Neutrophil (primary cell): ENCODE data around the gene PTCD2.

Experiments used
- H3K27ac ChIP-seq: fragments of 200-600 bp; sonication (generic); 2 replicates; pipeline ENCODE4 v1.5.1; 2016; ENCODE audit warnings: mild to moderate bottlenecking, moderate library complexity
- H3K27me3 ChIP-seq: fragments of 200-600 bp; sonication (generic); 2 replicates; pipeline ENCODE4 v1.6.0; 2016; ENCODE audit warnings: mild to moderate bottlenecking
- H3K36me3 ChIP-seq: fragments of 200-600 bp; sonication (generic); 2 replicates; pipeline ENCODE4 v1.5.1; 2017
- H3K4me1 ChIP-seq, 2 experiments: fragments of 200-600 bp in 1 of 2; sonication (generic) in 1 of 2; 1 replicate in 1 of 2; 2 replicates in 1 of 2; pipeline versions ENCODE4 v1.5.1 to v1.6.1; 2013 to 2016; ENCODE audit warnings: low read depth in 1 of 2, low read length in 1 of 2, mild to moderate bottlenecking in 1 of 2, moderate library complexity in 1 of 2; ENCODE audit not compliant: control insufficient read depth in 1 of 2, insufficient read depth in 1 of 2
- H3K4me3 ChIP-seq, 2 experiments: fragments of 200-600 bp in 1 of 2; sonication (generic) in 1 of 2; 1 replicate in 1 of 2; 2 replicates in 1 of 2; pipeline ENCODE4 v1.5.1; 2013 to 2016; ENCODE audit warnings: low read depth in 1 of 2, low read length in 1 of 2, mild to moderate bottlenecking in 1 of 2, moderate library complexity in 1 of 2
- H3K9me3 ChIP-seq: fragments of 200-600 bp; sonication (generic); 2 replicates; pipeline ENCODE4 v1.5.1; 2016
- CTCF ChIP-seq: fragments of 200-600 bp; sonication (generic); IDR thresholded peaks from 2 replicates; pipeline ENCODE4 v1.5.1; 2016; ENCODE audit warnings: antibody characterized with exemption

Gene PTCD2

GRCh38 chr5:72352616-72353015, 32.4 kb downstream of the PTCD2 start:
- Histone ChIP-seq H3K4me3 (peak overlapping the region in 1 of 2 experiments; percentile 33), H3K27me3 (no peaks in the 10 kb centered on the region), H3K9me3 (no peaks in the 10 kb centered on the region), H3K4me1 (peaks cover 64% of the 10 kb centered on the region in 2 experiments), H3K27ac (peak overlapping the region; percentile 80), H3K36me3 (no peaks in the 10 kb centered on the region)
- no peak for TF ChIP-seq CTCF

- peaks cover 59% of the 10 kb centered on the region in 2 experiments for H3K4me1 ChIP-seq
- peak overlapping the region in 1 of 2 experiments; percentile 33 for H3K4me3 ChIP-seq
- no peaks in the 10 kb centered on the region for H3K9me3 ChIP-seq
- no peak for TF ChIP-seq CTCF
- H3K36me3 ChIP-seq = no peaks in the 10 kb centered on the region
- no peaks in the 10 kb centered on the region for H3K27me3 ChIP-seq
- H3K27ac ChIP-seq = peak overlapping the region; percentile 80
Measured at GRCh38 chr5:72353046-72353445, 32.9 kb downstream of the PTCD2 start.

GRCh38 chr5:72355706-72356299, 35.6 kb downstream of the PTCD2 start:
- no peaks in the 10 kb centered on the region for H3K27me3 ChIP-seq
- no peak for TF ChIP-seq CTCF
- H3K4me1 ChIP-seq = peaks cover 32% of the 10 kb centered on the region in 2 experiments
- H3K27ac ChIP-seq = no peak overlapping the region
- no peaks in the 10 kb centered on the region for H3K9me3 ChIP-seq
- H3K4me3 ChIP-seq = no peak overlapping the region
- no peaks in the 10 kb centered on the region for H3K36me3 ChIP-seq

- no peak overlapping the region for H3K4me3 ChIP-seq
- no peaks in the 10 kb centered on the region for H3K27me3 ChIP-seq
- H3K9me3 ChIP-seq = no peaks in the 10 kb centered on the region
- no peak for TF ChIP-seq CTCF
- no peaks in the 10 kb centered on the region for H3K36me3 ChIP-seq
- peaks cover 26% of the 10 kb centered on the region in 2 experiments for H3K4me1 ChIP-seq
- no peak overlapping the region for H3K27ac ChIP-seq
Measured at GRCh38 chr5:72356361-72356760, 36.2 kb downstream of the PTCD2 start.

- Histone ChIP-seq H3K4me1 (peaks cover 6 to 8% of the 10 kb centered on the region in 2 experiments), H3K36me3 (no peaks in the 10 kb centered on the region)
Measured at GRCh38 chr5:72358925-72359324, 38.8 kb downstream of the PTCD2 start.

More at GRCh38 chr5:72358925-72359324, 38.8 kb downstream of the PTCD2 start:
- H3K9me3 ChIP-seq = no peaks in the 10 kb centered on the region
- H3K27ac ChIP-seq = no peak overlapping the region
- H3K4me3 ChIP-seq = no peak overlapping the region
- TF ChIP-seq CTCF = no peak
- no peaks in the 10 kb centered on the region for H3K27me3 ChIP-seq
